PC-9 (cell line): Measurements from ENCODE around the gene SPAG5. TPM values are rescaled to one million over a fixed set of nuclear protein-coding genes. Genes with fewer than 3 reads are reported as not detected.
"Not testable (repeated sequence)": the region's sequence is repeated elsewhere in the genome, so short reads cannot be mapped to it uniquely, and the experiment has no call there.

ENCODE experiments used
- BruUV-seq: library from RNA; stranded (reverse); fragments of 400-500 nt; replicated peaks from 2 replicates; lab custom pipeline; 2021; lab: Mats Ljungman, UMichigan
- CTCF ChIA-PET: fragments of 300-600 bp; sonication (Branson Sonifier 250); formaldehyde crosslinking; loops from one replicate; lab custom pipeline; 2022; ENCODE audit warnings: antibody characterized with exemption; lab: Charles Lee
- POLR2A ChIA-PET: fragments of 300-600 bp; sonication (Branson Sonifier 250); formaldehyde crosslinking; loops from one replicate; lab custom pipeline; 2022; ENCODE audit warnings: antibody characterized with exemption; ENCODE audit not compliant: unreplicated experiment; lab: Charles Lee
- DNase-seq, 2 experiments: peaks; one replicate each; pipeline versions ENCODE4 v3.0.0 to v3.0.0-alpha.2; 2015 to 2022; ENCODE audit warnings: mixed read lengths in 1 of 2
- H2AFZ ChIP-seq: fragments of 200-600 bp; sonication (generic); 2 replicates; pipeline ENCODE4 v1.8.1; 2017; ENCODE audit warnings: antibody characterized with exemption
- H3F3A ChIP-seq: fragments of 200-600 bp; sonication (generic); 2 replicates; pipeline ENCODE4 v1.8.1; 2017; ENCODE audit warnings: antibody characterized with exemption, mild to moderate bottlenecking, low read depth; ENCODE audit not compliant: insufficient read depth
- H3K27ac ChIP-seq: fragments of 200-600 bp; sonication (generic); 2 replicates; pipeline ENCODE4 v1.6.1; 2016; ENCODE audit warnings: mixed run types
- H3K27me3 ChIP-seq: fragments of 200-600 bp; sonication (generic); 2 replicates; pipeline ENCODE4 v1.6.1; 2016; ENCODE audit warnings: low read depth, mixed run types; ENCODE audit not compliant: insufficient read depth
- H3K36me3 ChIP-seq: fragments of 200-600 bp; sonication (generic); 2 replicates; pipeline ENCODE4 v1.6.1; 2016; ENCODE audit warnings: low read depth, mixed run types
- H3K4me1 ChIP-seq: fragments of 200-600 bp; sonication (generic); replicated peaks from 2 replicates; pipeline ENCODE4 v1.6.1; 2016; ENCODE audit warnings: mixed run types; ENCODE audit not compliant: insufficient read depth
- H3K4me2 ChIP-seq: fragments of 200-600 bp; sonication (generic); 2 replicates; pipeline ENCODE4 v1.6.1; 2017; ENCODE audit warnings: mixed run types
- H3K4me3 ChIP-seq: fragments of 200-600 bp; sonication (generic); 2 replicates; pipeline ENCODE4 v1.6.1; 2016; ENCODE audit warnings: mixed run types
- H3K79me2 ChIP-seq: fragments of 200-600 bp; sonication (generic); 2 replicates; pipeline ENCODE4 v1.6.1; 2017; ENCODE audit warnings: low read depth, mixed run types
- H3K9me2 ChIP-seq: fragments of 200-600 bp; sonication (generic); 2 replicates; pipeline ENCODE4 v1.8.1; 2017; ENCODE audit warnings: mild to moderate bottlenecking; ENCODE audit not compliant: insufficient read depth
- H3K9me3 ChIP-seq: fragments of 200-600 bp; sonication (generic); 2 replicates; pipeline ENCODE4 v1.8.1; 2016; ENCODE audit warnings: low read depth; ENCODE audit not compliant: insufficient read depth
- H4K20me1 ChIP-seq: fragments of 200-600 bp; sonication (generic); 2 replicates; pipeline ENCODE4 v1.8.1; 2017; ENCODE audit not compliant: insufficient read depth
- CTCF ChIP-seq: fragments of 200-600 bp; sonication (generic); conservative IDR thresholded peaks from 2 replicates; pipeline ENCODE4 v1.6.1; 2017; ENCODE audit warnings: mixed run types, antibody characterized with exemption, mild to moderate bottlenecking, moderate library complexity
- EZH2 ChIP-seq: fragments of 200-600 bp; sonication (generic); IDR thresholded peaks from 2 replicates; pipeline ENCODE4 v1.8.0; 2017; ENCODE audit warnings: antibody characterized with exemption, low read depth
- intact Hi-C: fragments of 100-400 bp; cut with micrococcal nuclease; formaldehyde crosslinking; loops from one replicate; pipeline ENCODE4 v1.10.0; 2022; ENCODE audit not compliant: unreplicated experiment
- total RNA-seq: library from RNA; stranded (reverse); gene quantifications from 2 replicates; pipeline ENCODE4 v1.2.3, GENCODE V29; 2021

Gene SPAG5
- total RNA-seq, 1 experiment from 2014 or later: 101 TPM

- no peaks in the 10 kb centered on the region for H3K79me2 ChIP-seq
- H3K9me3 ChIP-seq: no peaks in the 10 kb centered on the region; the same call in 1 of the 2 replicates
- H3K4me2 ChIP-seq: no peak overlapping the region
- no peak for DNase-seq
- no peaks in the 10 kb centered on the region for H3K9me2 ChIP-seq
- H3K27me3 ChIP-seq: no peaks in the 10 kb centered on the region
- H3K36me3 ChIP-seq: 0 out of 2 replicates have a peak, but pooled peaks cover 4% of the 10 kb centered on the region
- ChIA-PET CTCF (no interaction called here), POLR2A (interaction anchor here (0.7 kb wide), 1 partner anchor 1072 kb away, joined by 4 read pairs; no protein-coding TSS in a partner anchor)
- TF ChIP-seq CTCF (no peak), EZH2 (no peak)
- H3K4me3 ChIP-seq: no peak overlapping the region
- H3K27ac ChIP-seq: no peak overlapping the region
- no peaks in the 10 kb centered on the region for H4K20me1 ChIP-seq
- BruUV-seq: no TSS peak
- H3K4me1 ChIP-seq: no peaks in the 10 kb centered on the region
- peaks cover 9% of the 10 kb centered on the region for H3F3A ChIP-seq
- intact Hi-C loops: no loop called here
- H2AFZ ChIP-seq: no peak overlapping the region
These were observed 11.6 kb upstream of the SPAG5 start for GRCh38 chr17:28610376-28610775.

GRCh38 chr17:28604031-28604430, 5.2 kb upstream of the SPAG5 start:
- CTCF ChIA-PET, H2AFZ ChIP-seq, H3K4me1 ChIP-seq, H3K9me2 ChIP-seq, H3K27ac ChIP-seq, H3K36me3 ChIP-seq, H4K20me1 ChIP-seq, H3K27me3 ChIP-seq, H3K79me2 ChIP-seq, BruUV-seq, POLR2A ChIA-PET, H3K9me3 ChIP-seq, intact Hi-C loops, H3K4me2 ChIP-seq, DNase-seq, H3K4me3 ChIP-seq: not testable (repeated sequence)
- H3F3A ChIP-seq: peaks cover 24% of the 10 kb centered on the region

GRCh38 chr17:28599311-28600184, 723 bp upstream of the SPAG5 start:
- BruUV-seq: TSS peak; percentile 86
- peak overlapping the region; percentile 99 for H2AFZ ChIP-seq

More at GRCh38 chr17:28599311-28600184, 723 bp upstream of the SPAG5 start:
- Histone ChIP-seq H4K20me1 (no peaks in the 10 kb centered on the region), H3K36me3 (peaks cover 3% of the 10 kb centered on the region; the same call in 1 of the 2 replicates), H3K4me3 (peak overlapping the region; percentile 79), H3K4me2 (peak overlapping the region; percentile 93), H3K27me3 (no peaks in the 10 kb centered on the region), H3K4me1 (peaks cover 17% of the 10 kb centered on the region), H3K9me3 (no peaks in the 10 kb centered on the region), H3K79me2 (peaks cover 17% of the 10 kb centered on the region), H3K9me2 (no peaks in the 10 kb centered on the region), H3K27ac (peak overlapping the region; percentile 70), H3F3A (peaks cover 29% of the 10 kb centered on the region)
- POLR2A ChIA-PET: interaction anchor here (0.6 to 0.7 kb wide), 3 partner anchors 22 to 337 kb away, joined by 3 to 6 read pairs (median 3); no protein-coding TSS in a partner anchor
- CTCF ChIA-PET: no interaction called here
- peak in 1 of 2 experiments; percentile 76 for DNase-seq
- intact Hi-C loops: no loop called here
- TF ChIP-seq CTCF: no peak
- no peak for TF ChIP-seq EZH2
